ENCODE data around the gene NTMT1.
"Not testable (repeated sequence)": the region's sequence is repeated elsewhere in the genome, so short reads cannot be mapped to it uniquely, and the experiment has no call there.

The NTMT1 gene

GRCh38 chr9:129655696-129656095 lies 29.7 kb downstream of the NTMT1 start:
- Mint-ChIP-seq H3K4me1 (peaks cover 21% of the 10 kb centered on the region), H3K36me3 (ENCODE audit: low read depth) (no peaks in the 10 kb centered on the region)
- TF ChIP-seq, protein P1, sequence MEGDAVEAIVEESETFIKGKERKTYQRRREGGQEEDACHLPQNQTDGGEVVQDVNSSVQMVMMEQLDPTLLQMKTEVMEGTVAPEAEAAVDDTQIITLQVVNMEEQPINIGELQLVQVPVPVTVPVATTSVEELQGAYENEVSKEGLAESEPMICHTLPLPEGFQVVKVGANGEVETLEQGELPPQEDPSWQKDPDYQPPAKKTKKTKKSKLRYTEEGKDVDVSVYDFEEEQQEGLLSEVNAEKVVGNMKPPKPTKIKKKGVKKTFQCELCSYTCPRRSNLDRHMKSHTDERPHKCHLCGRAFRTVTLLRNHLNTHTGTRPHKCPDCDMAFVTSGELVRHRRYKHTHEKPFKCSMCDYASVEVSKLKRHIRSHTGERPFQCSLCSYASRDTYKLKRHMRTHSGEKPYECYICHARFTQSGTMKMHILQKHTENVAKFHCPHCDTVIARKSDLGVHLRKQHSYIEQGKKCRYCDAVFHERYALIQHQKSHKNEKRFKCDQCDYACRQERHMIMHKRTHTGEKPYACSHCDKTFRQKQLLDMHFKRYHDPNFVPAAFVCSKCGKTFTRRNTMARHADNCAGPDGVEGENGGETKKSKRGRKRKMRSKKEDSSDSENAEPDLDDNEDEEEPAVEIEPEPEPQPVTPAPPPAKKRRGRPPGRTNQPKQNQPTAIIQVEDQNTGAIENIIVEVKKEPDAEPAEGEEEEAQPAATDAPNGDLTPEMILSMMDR (IDR thresholded peaks at IDR 0.05; ENCODE audit: unreplicated experiment in 3 of 3), result no peak

GRCh38 chr9:129656795-129657390 lies 30.9 kb downstream of the NTMT1 start:
- H3K27ac Mint-ChIP-seq, result no peak overlapping the region
- peaks cover 21% of the 10 kb centered on the region for H3K4me1 Mint-ChIP-seq
- no peaks in the 10 kb centered on the region for H3K36me3 Mint-ChIP-seq (ENCODE audit: low read depth)
- peaks cover 68% of the 10 kb centered on the region for H3K27me3 Mint-ChIP-seq (ENCODE audit: low read depth)
- no peak overlapping the region for H3K4me3 Mint-ChIP-seq
- peaks cover 4% of the 10 kb centered on the region for H3K9me3 Mint-ChIP-seq
- TF ChIP-seq, protein P1 (IDR thresholded peaks at IDR 0.05; ENCODE audit: unreplicated experiment in 3 of 3), result no peak

More at GRCh38 chr9:129655696-129656095, 29.7 kb downstream of the NTMT1 start:
- H3K27ac Mint-ChIP-seq, result no peak overlapping the region
- H3K27me3 Mint-ChIP-seq (ENCODE audit: low read depth), result peaks cover 66% of the 10 kb centered on the region
- H3K4me3 Mint-ChIP-seq, result no peak overlapping the region
- H3K9me3 Mint-ChIP-seq, result no peaks in the 10 kb centered on the region

- TF ChIP-seq, protein P1 (IDR thresholded peaks at IDR 0.05; ENCODE audit: unreplicated experiment in 3 of 3), result no peak
- Mint-ChIP-seq H3K36me3 (ENCODE audit: low read depth) (no peaks in the 10 kb centered on the region), H3K27me3 (ENCODE audit: low read depth) (peaks cover 77% of the 10 kb centered on the region), H3K4me1 (peaks cover 1% of the 10 kb centered on the region), H3K27ac (no peak overlapping the region), H3K4me3 (no peak overlapping the region), H3K9me3 (peaks cover 4% of the 10 kb centered on the region)
These were observed 35.1 kb downstream of the NTMT1 start for GRCh38 chr9:129661029-129661428.

GRCh38 chr9:129662239-129662638 lies 36.3 kb downstream of the NTMT1 start:
- H3K27ac Mint-ChIP-seq; H3K9me3 Mint-ChIP-seq; H3K36me3 Mint-ChIP-seq (ENCODE audit: low read depth); H3K4me1 Mint-ChIP-seq; H3K4me3 Mint-ChIP-seq: not testable (repeated sequence)
- peaks cover 71% of the 10 kb centered on the region for H3K27me3 Mint-ChIP-seq (ENCODE audit: low read depth)

GRCh38 chr9:129664746-129665388 lies 38.9 kb downstream of the NTMT1 start:
- H3K4me1 Mint-ChIP-seq, result no peaks in the 10 kb centered on the region
- no peak overlapping the region for H3K27ac Mint-ChIP-seq
- H3K4me3 Mint-ChIP-seq, result peak overlapping the region; percentile 80 to 83 (median 83)
- TF ChIP-seq, protein P1 (IDR thresholded peaks at IDR 0.05; ENCODE audit: unreplicated experiment in 3 of 3), result no peak
- peaks cover 4% of the 10 kb centered on the region for H3K9me3 Mint-ChIP-seq
- peaks cover 81% of the 10 kb centered on the region for H3K27me3 Mint-ChIP-seq (ENCODE audit: low read depth)
- H3K36me3 Mint-ChIP-seq (ENCODE audit: low read depth), result no peaks in the 10 kb centered on the region

- Mint-ChIP-seq H3K27me3 (ENCODE audit: low read depth) (peaks cover 81% of the 10 kb centered on the region), H3K4me3 (peak within 1 kb of the TSS; percentile 80 to 83 (median 83)), H3K4me1 (no peaks in the 10 kb centered on the region), H3K27ac (no peak within 1 kb of the TSS), H3K9me3 (peaks cover 4% of the 10 kb centered on the region), H3K36me3 (ENCODE audit: low read depth) (no peaks in the 10 kb centered on the region)
- TF ChIP-seq, protein P1 (IDR thresholded peaks at IDR 0.05; ENCODE audit: unreplicated experiment in 3 of 3), result no peak
These were observed 39.4 kb downstream of the NTMT1 start, which contains the start of gene PRRX2 for GRCh38 chr9:129665389-129665775. TSS of gene PRRX2 (plus strand) at chr9:129665647. CDS start at chr9:129665868, 221 bp downstream.
